Stomach (tissue), 9 donors: Measurements from ENCODE around the gene HAUS6. TPM values are rescaled to one million over a fixed set of nuclear protein-coding genes. Genes with fewer than 3 reads are reported as not detected.

ENCODE experiments used
- DNase-seq, 2 donors: peaks; one replicate each; pipeline versions ENCODE4 v3.0.0 to v3.0.0-alpha.2; 2013 to 2019
- H3K27ac ChIP-seq, 5 donors: fragments of 200-600 bp in 4 of 5; sonication (generic) in 4 of 5; one replicate each; pipeline ENCODE4 v1.5.1; 2013 to 2019; ENCODE audit warnings: mild to moderate bottlenecking in 1 of 5, moderate library complexity in 1 of 5
- H3K27me3 ChIP-seq, 3 donors: fragments of 200-600 bp; sonication (generic); one replicate each; pipeline ENCODE4 v1.5.1; 2017 to 2019; ENCODE audit warnings: mixed run types in 1 of 3
- H3K36me3 ChIP-seq, 4 donors: fragments of 200-600 bp; sonication (generic); 1 replicate in 3 of 4; 2 replicates in 1 of 4; pipeline ENCODE4 v1.5.1; 2016 to 2019
- H3K4me1 ChIP-seq, 4 donors: fragments of 200-600 bp; sonication (generic); one replicate each; pipeline ENCODE4 v1.5.1; 2016 to 2019
- H3K4me3 ChIP-seq, 4 donors: fragments of 200-600 bp; sonication (generic) in 3 of 4; one replicate each; pipeline ENCODE4 v1.5.1; 2016 to 2019; ENCODE audit warnings: mild to moderate bottlenecking in 1 of 4
- H3K9me3 ChIP-seq, 4 donors: fragments of 200-600 bp; sonication (generic); one replicate each; pipeline ENCODE4 v1.5.1; 2016 to 2019
- CTCF ChIP-seq, 7 experiments: fragments of 450-650 bp in 4 of 7; fragments of 200-600 bp in 3 of 7; sonication (generic) in 3 of 7; IDR thresholded peaks; one replicate each; pipeline ENCODE4 v1.5.1; 2016 to 2019; ENCODE audit warnings: antibody characterized with exemption in 7 of 7, control low read depth in 2 of 7, mild to moderate bottlenecking in 1 of 7
- EP300 ChIP-seq: sonication (generic); formaldehyde crosslinking; IDR thresholded peaks from one replicate; pipeline ENCODE4 v1.6.1; 2017; ENCODE audit warnings: antibody characterized with exemption
- POLR2A ChIP-seq, 4 donors: fragments of 450-650 bp; IDR thresholded peaks; one replicate each; pipeline ENCODE4 v1.6.1; 2016; ENCODE audit warnings: antibody characterized with exemption in 4 of 4, control low read depth in 2 of 4, mild to moderate bottlenecking in 1 of 4, moderate library complexity in 1 of 4
- POLR2AphosphoS5 ChIP-seq, 3 donors: sonication (generic); formaldehyde crosslinking; IDR thresholded peaks; one replicate each; pipeline ENCODE4 v1.6.1; 2016; ENCODE audit warnings: antibody characterized with exemption in 3 of 3
- WGBS, 5 donors: extraction: QIAGEN DNeasy Blood & Tissue Kit in 3 of 5; methylation state at CpG; one replicate each; pipeline versions ENCODE4 v1.1.5 to v1.1.7; 2013 to 2018; 5-methylcytosine and 5-hydroxymethylcytosine counted together
- intact Hi-C: fragments of 100-400 bp; cut with DNase I; formaldehyde crosslinking; loops from one replicate; pipeline ENCODE4 v1.15.1; 2023; ENCODE audit warnings: low total_unique reads
- polyA plus RNA-seq, 3 donors: library from polyadenylated mRNA; stranded (reverse); fragments of 200-250 nt; gene quantifications; one replicate each; pipeline ENCODE4 v1.2.3, GENCODE V29; 2013
- total RNA-seq, 5 donors: library from RNA; depleted of rRNA; stranded (reverse); fragments of >200 nt; gene quantifications; one replicate each; pipeline versions ENCODE4 v1.1.0 to v1.2.3, GENCODE V29; 2014 to 2016
- donor health status: healthy with polysubstance abuse.
- donor health status: Bipolar disorder and iron deficiency.
- donor health status: healthy.

The HAUS6 gene
- total and polyA plus RNA-seq, 8 donors = 1.7 to 32.1 (median 3.5) TPM

GRCh38 chr9:19057033-19057432, 45.7 kb downstream of the HAUS6 start:
- no peak overlapping the region for H3K4me3 ChIP-seq
- H3K27me3 ChIP-seq = no peaks in the 10 kb centered on the region
- no peak for DNase-seq
- intact Hi-C loops = no loop called here
- H3K4me1 ChIP-seq = peaks cover 0 to 21% (median 9%) of the 10 kb centered on the region in 4 donors
- H3K9me3 ChIP-seq = no peaks in the 10 kb centered on the region
- TF ChIP-seq POLR2A (IDR thresholded peaks at IDR 0.05) (no peak), CTCF (IDR thresholded peaks at IDR 0.05) (no peak), POLR2AphosphoS5 (IDR thresholded peaks at IDR 0.05) (no peak), EP300 (no peak)
- H3K27ac ChIP-seq = no peak overlapping the region
- peaks cover 21 to 54% (median 49%) of the 10 kb centered on the region in 4 donors for H3K36me3 ChIP-seq

- no peak for TF ChIP-seq POLR2A (IDR thresholded peaks at IDR 0.05)
- TF ChIP-seq POLR2AphosphoS5 (IDR thresholded peaks at IDR 0.05) = no peak
- TF ChIP-seq CTCF (IDR thresholded peaks at IDR 0.05) = no peak
- TF ChIP-seq EP300 = no peak
- H3K27ac ChIP-seq = peak overlapping the region in 3 of 5 donors; percentile 95 to 96 (median 96)
Observed at GRCh38 chr9:19050637-19051591, 51.8 kb downstream of the HAUS6 start.

GRCh38 chr9:19049917-19050636, 52.6 kb downstream of the HAUS6 start:
- H3K9me3 ChIP-seq = no peaks in the 10 kb centered on the region
- peak in 1 of 2 donors; percentile 60 for DNase-seq
- TF ChIP-seq CTCF (IDR thresholded peaks at IDR 0.05) (no peak), POLR2A (IDR thresholded peaks at IDR 0.05) (no peak), EP300 (no peak), POLR2AphosphoS5 (IDR thresholded peaks at IDR 0.05) (no peak)
- H3K36me3 ChIP-seq = peaks cover 0 to 7% (median 0%) of the 10 kb centered on the region in 4 donors
- H3K4me1 ChIP-seq = peaks cover 29 to 50% (median 40%) of the 10 kb centered on the region in 4 donors
- no peaks in the 10 kb centered on the region for H3K27me3 ChIP-seq
- H3K27ac ChIP-seq = peak overlapping the region; percentile 94 to 96 (median 95)
- 1 to 6% (median 2%) methylated on average over 33 of the region's 33 CpGs for WGBS, 5 donors
- peak overlapping the region; percentile 76 to 95 (median 90) for H3K4me3 ChIP-seq
- intact Hi-C loops = no loop called here

More at GRCh38 chr9:19050637-19051591, 51.8 kb downstream of the HAUS6 start:
- intact Hi-C loops = no loop called here
- Histone ChIP-seq H3K4me3 (peak overlapping the region; percentile 76 to 95 (median 90)), H3K27me3 (no peaks in the 10 kb centered on the region), H3K9me3 (no peaks in the 10 kb centered on the region), H3K36me3 (peaks cover 0 to 7% (median 0%) of the 10 kb centered on the region in 4 donors), H3K4me1 (peaks cover 29 to 50% (median 40%) of the 10 kb centered on the region in 4 donors)
- WGBS, 5 donors = 48 to 55% (median 50%) methylated on average over 12 of the region's 12 CpGs
- DNase-seq = peak in 1 of 2 donors; percentile 19
